NK-92 treated with Interleukin-12 subunit alpha and Interleukin-12 subunit beta, amount 100 ng/mL, for 24 hours (cell line): Measurements from ENCODE around the gene THBD.
"Not testable (repeated sequence)": the region's sequence is repeated elsewhere in the genome, so short reads cannot be mapped to it uniquely, and the experiment has no call there.

Experiments
- DNase-seq: peaks from one replicate; lab custom pipeline; 2025; lab: John Stamatoyannopoulos, UW

The THBD gene

GRCh38 chr20:23034721-23035671 lies 14.5 kb downstream of the THBD start, which contains the start of gene SSTR4:
TSS of gene SSTR4 (plus strand) at chr20:23035312. CDS start at chr20:23035484, 172 bp downstream.
- no peak for DNase-seq

- no peak for DNase-seq
Observed at GRCh38 chr20:23033918-23034317, 15.6 kb downstream of the THBD start.

GRCh38 chr20:23032750-23033078 lies 16.8 kb downstream of the THBD start:
- no peak for DNase-seq

- DNase-seq = no peak
Observed at GRCh38 chr20:23032056-23032749, 17.3 kb downstream of the THBD start.

- DNase-seq = no peak
Observed at GRCh38 chr20:23031346-23031745, 18.1 kb downstream of the THBD start.

- DNase-seq = no peak
Observed at GRCh38 chr20:23029324-23029723, 20.1 kb downstream of the THBD start.

GRCh38 chr20:23028392-23028791 lies 21.1 kb downstream of the THBD start:
- no peak for DNase-seq

GRCh38 chr20:23027721-23028120 lies 21.8 kb downstream of the THBD start:
- no peak for DNase-seq

GRCh38 chr20:23025503-23025902 lies 24.0 kb downstream of the THBD start:
- not testable (repeated sequence) for DNase-seq

GRCh38 chr20:23024701-23025100 lies 24.8 kb downstream of the THBD start:
- no peak for DNase-seq

- no peak for DNase-seq
Observed at GRCh38 chr20:23023621-23024177, 25.8 kb downstream of the THBD start.

- no peak for DNase-seq
Observed at GRCh38 chr20:23022849-23023248, 26.6 kb downstream of the THBD start.

GRCh38 chr20:23021951-23022350 lies 27.5 kb downstream of the THBD start:
- no peak for DNase-seq

- DNase-seq = no peak
Observed at GRCh38 chr20:23021541-23021940, 27.9 kb downstream of the THBD start.

GRCh38 chr20:23020230-23021018 lies 29.0 kb downstream of the THBD start:
- no peak for DNase-seq

- DNase-seq = no peak
Observed at GRCh38 chr20:23019403-23019802, 30.1 kb downstream of the THBD start.

GRCh38 chr20:23018941-23019340 lies 30.5 kb downstream of the THBD start:
- no peak for DNase-seq

- no peak for DNase-seq
Observed at GRCh38 chr20:23018432-23018831, 31.0 kb downstream of the THBD start.

GRCh38 chr20:23017516-23017915 lies 32.0 kb downstream of the THBD start:
- no peak for DNase-seq

- DNase-seq = no peak
Observed at GRCh38 chr20:23013429-23013828, 36.0 kb downstream of the THBD start.

GRCh38 chr20:23011008-23011721 lies 38.3 kb downstream of the THBD start:
- DNase-seq = no peak
